A549 (cell line): ENCODE measurements around the gene GORASP2. TPM values are rescaled to one million over a fixed set of nuclear protein-coding genes. Genes with fewer than 3 reads are reported as not detected.

Experiments
- ATAC-seq, 2 experiments: fragments of 200-7000 bp in 1 of 2; fragments of >200 bp in 1 of 2; cut with Nextera tagmentation in 1 of 2; cut with Tn5 transposase in 1 of 2; 3 replicates each; pipeline versions ENCODE4 v1.8.0 to v1.9.1; 2018 to 2020; ENCODE audit warnings: mild to moderate bottlenecking in 1 of 2, moderate library complexity in 1 of 2
- CTCF ChIA-PET: fragments of 300-600 bp; sonication (Branson Sonifier 250); formaldehyde crosslinking; extraction: SDS; loops from one replicate; lab custom pipeline; 2021; ENCODE audit warnings: antibody characterized with exemption, inconsistent platforms; lab: Yijun Ruan, JAX
- POLR2A ChIA-PET: fragments of 350-600 bp; formaldehyde crosslinking; extraction: SDS; loops from one replicate; lab custom pipeline; 2021; ENCODE audit warnings: antibody characterized with exemption, inconsistent platforms; lab: Yijun Ruan, JAX
- DNase-seq, 2 experiments: peaks; one replicate each; pipeline versions ENCODE4 v3.0.0 to v3.0.0-alpha.2; 2011 to 2016; ENCODE audit warnings: low read depth in 1 of 2, low spot score in 1 of 2
- FAIRE-seq: peaks from 2 replicates; lab custom pipeline; 2011; peaks lifted over from hg19 to GRCh38; lab: Jason Lieb, UNC
- H3K27ac ChIP-seq, 2 experiments: fragments of >200 bp; sonication (Bioruptor Twin); formaldehyde crosslinking; 3 replicates each; pipeline ENCODE4 v1.5.1; 2016 to 2017
- H3K4me1 ChIP-seq: fragments of >200 bp; sonication (Bioruptor Twin); formaldehyde crosslinking; 3 replicates; pipeline ENCODE4 v1.6.1; 2016
- H3K4me2 ChIP-seq: fragments of >200 bp; sonication (Bioruptor Twin); formaldehyde crosslinking; 3 replicates; pipeline ENCODE4 v1.6.1; 2016
- H3K4me3 ChIP-seq: fragments of >200 bp; sonication (Bioruptor Twin); formaldehyde crosslinking; 3 replicates; pipeline ENCODE4 v1.5.1; 2016
- H3K9me3 ChIP-seq: fragments of >200 bp; sonication (Bioruptor Twin); formaldehyde crosslinking; 3 replicates; pipeline ENCODE4 v1.6.1; 2016
- ATOH8 ChIP-seq: fragments of 250-450 bp; sonication (Bioruptor Pico); IDR thresholded peaks from 2 replicates; pipeline ENCODE4 v1.5.0; 2020; ENCODE audit warnings: low read depth, mild to moderate bottlenecking, moderate library complexity
- BCL3 ChIP-seq: fragments of >200 bp; sonication (Bioruptor Twin); formaldehyde crosslinking; IDR thresholded peaks from 3 replicates; pipeline ENCODE4 v1.6.1; 2016
- CBX8 ChIP-seq: fragments of 200-600 bp; sonication (generic); IDR thresholded peaks from 2 replicates; pipeline ENCODE4 v1.6.1; 2016
- CHD4 ChIP-seq: fragments of 200-600 bp; sonication (generic); IDR thresholded peaks from 2 replicates; pipeline ENCODE4 v1.6.1; 2016; ENCODE audit warnings: antibody characterized with exemption, mild to moderate bottlenecking, borderline replicate concordance
- EHF ChIP-seq: fragments of 250-450 bp; sonication (Bioruptor Pico); IDR thresholded peaks from 2 replicates; pipeline ENCODE4 v1.5.0; 2020; ENCODE audit warnings: mild to moderate bottlenecking
- ESRRA ChIP-seq: fragments of 150-350 bp; IDR thresholded peaks from 2 replicates; pipeline ENCODE4 v1.6.1; 2014; ENCODE audit warnings: mild to moderate bottlenecking, low read length, borderline replicate concordance
- FOSL2 ChIP-seq, 2 experiments: fragments of 450-650 bp in 1 of 2; fragments of >200 bp in 1 of 2; sonication (Bioruptor Twin) in 1 of 2; formaldehyde crosslinking; IDR thresholded peaks; 2 replicates each; pipeline versions ENCODE4 v1.5.0 to v1.6.1; 2016 to 2020; ENCODE audit warnings: mild to moderate bottlenecking in 1 of 2, moderate library complexity in 1 of 2
- GATA3 ChIP-seq: IDR thresholded peaks from 2 replicates; pipeline ENCODE4 v1.6.1; 2012; ENCODE audit warnings: borderline replicate concordance
- HDAC2 ChIP-seq: fragments of 200-600 bp; sonication (generic); IDR thresholded peaks from 2 replicates; pipeline ENCODE4 v1.6.1; 2016
- HES2 ChIP-seq: fragments of >200 bp; sonication (Bioruptor Twin); formaldehyde crosslinking; IDR thresholded peaks from 2 replicates; pipeline ENCODE4 v1.6.1; 2016
- HOXB5 ChIP-seq: fragments of 250-450 bp; sonication (Bioruptor Pico); IDR thresholded peaks from 2 replicates; pipeline ENCODE4 v1.5.0; 2020; ENCODE audit warnings: mild to moderate bottlenecking, moderate library complexity
- JUN ChIP-seq, 2 experiments: fragments of >200 bp; sonication (Bioruptor Twin); formaldehyde crosslinking; IDR thresholded peaks; 2 replicates in 1 of 2; 3 replicates in 1 of 2; pipeline ENCODE4 v1.6.1; 2016 to 2017
- KDM1A ChIP-seq: fragments of 200-600 bp; sonication (generic); IDR thresholded peaks from 2 replicates; pipeline ENCODE4 v1.6.1; 2016; ENCODE audit warnings: low read depth, mild to moderate bottlenecking
- KDM5A ChIP-seq: fragments of 200-600 bp; sonication (generic); IDR thresholded peaks from 2 replicates; pipeline ENCODE4 v1.6.1; 2016; ENCODE audit warnings: antibody characterized with exemption, mild to moderate bottlenecking
- MAFK ChIP-seq: fragments of 450-650 bp; IDR thresholded peaks from 2 replicates; pipeline ENCODE4 v1.6.1; 2014; ENCODE audit not compliant: partially characterized antibody
- MAZ ChIP-seq: fragments of 150-350 bp; IDR thresholded peaks from 2 replicates; pipeline ENCODE4 v1.6.1; 2014; ENCODE audit warnings: antibody characterized with exemption, low read depth, low read length, borderline replicate concordance
- NPAS2 ChIP-seq: fragments of 250-450 bp; sonication (Bioruptor Pico); IDR thresholded peaks from 2 replicates; pipeline ENCODE4 v1.8.0; 2022; ENCODE audit warnings: mild to moderate bottlenecking, moderate library complexity, borderline replicate concordance
- RCOR1 ChIP-seq: fragments of 150-350 bp; IDR thresholded peaks from 2 replicates; pipeline ENCODE4 v1.6.1; 2014; ENCODE audit warnings: antibody characterized with exemption, low read length, low read depth
- SMC3 ChIP-seq: fragments of >200 bp; sonication (Bioruptor Twin); formaldehyde crosslinking; IDR thresholded peaks from 3 replicates; pipeline ENCODE4 v1.6.1; 2018; ENCODE audit warnings: inconsistent platforms
- SREBF2 ChIP-seq: fragments of 450-650 bp; IDR thresholded peaks from 2 replicates; pipeline ENCODE4 v1.6.1; 2014; ENCODE audit warnings: mild to moderate bottlenecking, moderate library complexity
- ZC3H11A ChIP-seq: fragments of 450-650 bp; IDR thresholded peaks from 2 replicates; pipeline ENCODE4 v1.6.1; 2014; ENCODE audit warnings: antibody characterized with exemption, mild to moderate bottlenecking
- ZNF302 ChIP-seq: fragments of 250-450 bp; sonication (Bioruptor Pico); IDR thresholded peaks from 2 replicates; pipeline ENCODE4 v1.9.0; 2021; ENCODE audit warnings: inconsistent platforms, mild to moderate bottlenecking, moderate library complexity
- WGBS: methylation state at CpG from one replicate; pipeline ENCODE4 v1.1.6; 2017; ENCODE audit errors: missing lambda C conversion rate; 5-methylcytosine and 5-hydroxymethylcytosine counted together
- polyA plus RNA-seq, 4 experiments: library from polyadenylated mRNA; depleted of rRNA in 3 of 4; stranded (reverse); fragments of >200 nt; fragmentation: RNase III in 1 of 4; extraction: RNeasy Plus Mini Kit Qiagen cat#74134 plus additional on column Dnase treatment in 1 of 4; gene quantifications; 2 replicates in 3 of 4; 3 replicates in 1 of 4; pipeline ENCODE4 v1.2.3, GENCODE V29; 2011 to 2017
- TF ChIP-seq, protein P1 (sequence below): fragments of >200 bp; sonication (Bioruptor Twin); formaldehyde crosslinking; IDR thresholded peaks from 3 replicates; pipeline ENCODE4 v1.5.1; 2016
- TF ChIP-seq, protein P2 (sequence below): fragments of 200-600 bp; sonication (generic); IDR thresholded peaks from 2 replicates; pipeline ENCODE4 v1.6.1; 2016; ENCODE audit warnings: antibody characterized with exemption, mild to moderate bottlenecking, moderate library complexity
- TF ChIP-seq, protein P3 (sequence below): fragments of 150-350 bp; IDR thresholded peaks from 2 replicates; pipeline ENCODE4 v1.6.1; 2014; ENCODE audit warnings: low read depth, mild to moderate bottlenecking, low read length

The GORASP2 gene
- polyA plus RNA-seq, 2 of the 4 experiments (the other 2 are of a cell fraction): 90.5 to 179 TPM

DNA sequence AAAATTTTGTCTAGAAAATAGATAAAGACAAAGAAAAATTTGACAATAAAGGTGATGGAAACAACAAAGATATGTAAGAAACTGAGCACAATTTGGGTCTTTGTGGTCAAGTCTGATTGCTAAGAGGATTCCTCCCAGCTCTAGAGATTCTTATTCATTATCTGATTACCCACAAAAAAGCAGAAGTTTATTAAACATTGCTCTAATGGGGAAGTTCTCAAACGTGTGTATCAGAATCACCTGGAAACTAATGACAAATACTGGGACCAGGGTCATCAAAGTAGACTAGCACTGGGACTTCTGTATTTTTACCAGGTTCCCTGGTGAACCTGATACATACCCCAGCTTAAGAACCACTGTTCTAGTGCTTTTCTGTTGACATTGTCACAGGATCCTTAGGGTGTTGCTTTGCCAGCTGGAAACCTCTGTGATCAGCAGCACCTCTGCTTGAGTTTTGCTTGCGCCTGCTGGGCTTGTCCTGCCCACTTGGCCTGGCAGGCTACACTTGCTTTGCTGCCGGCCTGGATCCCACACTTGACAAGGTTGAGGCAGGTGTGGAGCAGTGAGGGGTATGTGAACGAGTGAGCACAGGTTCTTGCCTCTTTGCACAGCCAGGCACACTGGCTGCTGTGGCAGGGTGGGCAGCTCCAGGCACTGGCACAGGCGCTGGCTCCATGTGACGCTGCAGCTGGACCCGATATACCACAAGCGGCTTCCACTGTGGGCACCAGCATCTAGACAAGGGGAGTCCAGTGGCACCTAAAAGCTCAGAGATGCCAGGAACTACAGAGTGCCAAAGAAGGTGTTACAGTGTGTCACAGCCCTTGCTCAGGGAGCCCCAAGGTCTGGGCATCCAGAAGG lies 6.2 kb upstream of the GORASP2 start:
- no peak overlapping the region for H3K4me2 ChIP-seq
- ATAC-seq (no peak), DNase-seq (no peak), FAIRE-seq (no peak)
- no peak overlapping the region for H3K4me3 ChIP-seq
- ChIA-PET POLR2A (no interaction called here), CTCF (no interaction called here)
- H3K4me1 ChIP-seq: 0 out of 3 replicates have a peak, but pooled peaks cover under 1% of the 10 kb centered on the region
- no peak overlapping the region for H3K27ac ChIP-seq
- 47% methylated on average over 5 of the region's 8 CpGs for WGBS
- TF ChIP-seq, protein P1, sequence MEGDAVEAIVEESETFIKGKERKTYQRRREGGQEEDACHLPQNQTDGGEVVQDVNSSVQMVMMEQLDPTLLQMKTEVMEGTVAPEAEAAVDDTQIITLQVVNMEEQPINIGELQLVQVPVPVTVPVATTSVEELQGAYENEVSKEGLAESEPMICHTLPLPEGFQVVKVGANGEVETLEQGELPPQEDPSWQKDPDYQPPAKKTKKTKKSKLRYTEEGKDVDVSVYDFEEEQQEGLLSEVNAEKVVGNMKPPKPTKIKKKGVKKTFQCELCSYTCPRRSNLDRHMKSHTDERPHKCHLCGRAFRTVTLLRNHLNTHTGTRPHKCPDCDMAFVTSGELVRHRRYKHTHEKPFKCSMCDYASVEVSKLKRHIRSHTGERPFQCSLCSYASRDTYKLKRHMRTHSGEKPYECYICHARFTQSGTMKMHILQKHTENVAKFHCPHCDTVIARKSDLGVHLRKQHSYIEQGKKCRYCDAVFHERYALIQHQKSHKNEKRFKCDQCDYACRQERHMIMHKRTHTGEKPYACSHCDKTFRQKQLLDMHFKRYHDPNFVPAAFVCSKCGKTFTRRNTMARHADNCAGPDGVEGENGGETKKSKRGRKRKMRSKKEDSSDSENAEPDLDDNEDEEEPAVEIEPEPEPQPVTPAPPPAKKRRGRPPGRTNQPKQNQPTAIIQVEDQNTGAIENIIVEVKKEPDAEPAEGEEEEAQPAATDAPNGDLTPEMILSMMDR: no peak
- no peak for TF ChIP-seq SMC3
- no peak for TF ChIP-seq CBX8
- TF ChIP-seq BCL3: no peak
- no peak for TF ChIP-seq KDM5A
- no peak for TF ChIP-seq CHD4
- no peak for TF ChIP-seq FOSL2 (IDR thresholded peaks at IDR 0.05)
- no peak for TF ChIP-seq FOSL2 (CRISPR knock-in tag; IDR thresholded peaks at IDR 0.05)
- no peak for TF ChIP-seq JUN (IDR thresholded peaks at IDR 0.05)
- no peak for TF ChIP-seq NPAS2 (CRISPR knock-in tag)
- TF ChIP-seq RCOR1: no peak
- TF ChIP-seq HES2: no peak
- no peak for TF ChIP-seq GATA3
- no peak for TF ChIP-seq HDAC2
- TF ChIP-seq ZNF302 (CRISPR knock-in tag): no peak
- H3K9me3 ChIP-seq: peaks cover 21% of the 10 kb centered on the region

- WGBS: 0% methylated on average over 1 of the region's 1 CpG
- no peak overlapping the region for H3K4me2 ChIP-seq
- 0 out of 3 replicates have a peak, but pooled peaks cover 3% of the 10 kb centered on the region for H3K4me1 ChIP-seq
- peaks cover 14% of the 10 kb centered on the region; the same call in 1 of the 3 replicates for H3K9me3 ChIP-seq
- CTCF ChIA-PET: no interaction called here
- ATAC-seq: no peak
- no peak overlapping the region for H3K27ac ChIP-seq
- no peak overlapping the region for H3K4me3 ChIP-seq
- no peak for FAIRE-seq
- TF ChIP-seq EHF (no peak), SREBF2 (no peak), ATOH8 (no peak), MAFK (no peak), HOXB5 (CRISPR knock-in tag) (no peak), ESRRA (no peak), MAZ (no peak), HDAC2 (no peak), HES2 (no peak), GATA3 (no peak), ZC3H11A (no peak), KDM1A (no peak)
- TF ChIP-seq, protein P2, sequence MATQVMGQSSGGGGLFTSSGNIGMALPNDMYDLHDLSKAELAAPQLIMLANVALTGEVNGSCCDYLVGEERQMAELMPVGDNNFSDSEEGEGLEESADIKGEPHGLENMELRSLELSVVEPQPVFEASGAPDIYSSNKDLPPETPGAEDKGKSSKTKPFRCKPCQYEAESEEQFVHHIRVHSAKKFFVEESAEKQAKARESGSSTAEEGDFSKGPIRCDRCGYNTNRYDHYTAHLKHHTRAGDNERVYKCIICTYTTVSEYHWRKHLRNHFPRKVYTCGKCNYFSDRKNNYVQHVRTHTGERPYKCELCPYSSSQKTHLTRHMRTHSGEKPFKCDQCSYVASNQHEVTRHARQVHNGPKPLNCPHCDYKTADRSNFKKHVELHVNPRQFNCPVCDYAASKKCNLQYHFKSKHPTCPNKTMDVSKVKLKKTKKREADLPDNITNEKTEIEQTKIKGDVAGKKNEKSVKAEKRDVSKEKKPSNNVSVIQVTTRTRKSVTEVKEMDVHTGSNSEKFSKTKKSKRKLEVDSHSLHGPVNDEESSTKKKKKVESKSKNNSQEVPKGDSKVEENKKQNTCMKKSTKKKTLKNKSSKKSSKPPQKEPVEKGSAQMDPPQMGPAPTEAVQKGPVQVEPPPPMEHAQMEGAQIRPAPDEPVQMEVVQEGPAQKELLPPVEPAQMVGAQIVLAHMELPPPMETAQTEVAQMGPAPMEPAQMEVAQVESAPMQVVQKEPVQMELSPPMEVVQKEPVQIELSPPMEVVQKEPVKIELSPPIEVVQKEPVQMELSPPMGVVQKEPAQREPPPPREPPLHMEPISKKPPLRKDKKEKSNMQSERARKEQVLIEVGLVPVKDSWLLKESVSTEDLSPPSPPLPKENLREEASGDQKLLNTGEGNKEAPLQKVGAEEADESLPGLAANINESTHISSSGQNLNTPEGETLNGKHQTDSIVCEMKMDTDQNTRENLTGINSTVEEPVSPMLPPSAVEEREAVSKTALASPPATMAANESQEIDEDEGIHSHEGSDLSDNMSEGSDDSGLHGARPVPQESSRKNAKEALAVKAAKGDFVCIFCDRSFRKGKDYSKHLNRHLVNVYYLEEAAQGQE: no peak
- TF ChIP-seq, protein P3, sequence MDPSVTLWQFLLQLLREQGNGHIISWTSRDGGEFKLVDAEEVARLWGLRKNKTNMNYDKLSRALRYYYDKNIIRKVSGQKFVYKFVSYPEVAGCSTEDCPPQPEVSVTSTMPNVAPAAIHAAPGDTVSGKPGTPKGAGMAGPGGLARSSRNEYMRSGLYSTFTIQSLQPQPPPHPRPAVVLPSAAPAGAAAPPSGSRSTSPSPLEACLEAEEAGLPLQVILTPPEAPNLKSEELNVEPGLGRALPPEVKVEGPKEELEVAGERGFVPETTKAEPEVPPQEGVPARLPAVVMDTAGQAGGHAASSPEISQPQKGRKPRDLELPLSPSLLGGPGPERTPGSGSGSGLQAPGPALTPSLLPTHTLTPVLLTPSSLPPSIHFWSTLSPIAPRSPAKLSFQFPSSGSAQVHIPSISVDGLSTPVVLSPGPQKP: no peak
- POLR2A ChIA-PET: interaction anchor here (0.6 kb wide), 1 partner anchor 244 kb away, joined by 4 read pairs; no protein-coding TSS in a partner anchor
- DNase-seq: no peak
These were observed 5.3 kb upstream of the GORASP2 start for GRCh38 chr2:170923799-170924198.
